IMR-90 (cell line): ENCODE measurements around the gene WNT10A. TPM values are rescaled to one million over a fixed set of nuclear protein-coding genes. Genes with fewer than 3 reads are reported as not detected.
A peak's percentile ranks its signal among the peaks of the same experiment; 100 is the strongest.

Source experiments
- ATAC-seq: fragments of 200-7000 bp; cut with Tn5 transposase; 2 replicates; pipeline ENCODE4 v1.9.1; 2020; ENCODE audit warnings: low read depth, mild to moderate bottlenecking, moderate library complexity
- BruUV-seq: library from RNA; stranded (reverse); fragments of 400-500 nt; replicated peaks from 2 replicates; lab custom pipeline; 2021; lab: Mats Ljungman, UMichigan
- CTCF ChIA-PET: fragments of 300-600 bp; formaldehyde crosslinking; extraction: SDS; loops from one replicate; lab custom pipeline; 2021; ENCODE audit warnings: antibody characterized with exemption; lab: Yijun Ruan, JAX
- POLR2A ChIA-PET: fragments of 300-600 bp; sonication (Branson Sonifier 250); formaldehyde crosslinking; loops from one replicate; lab custom pipeline; 2022; ENCODE audit warnings: antibody characterized with exemption; ENCODE audit not compliant: unreplicated experiment; lab: Charles Lee
- DNase-seq: peaks from one replicate; pipeline ENCODE4 v3.0.0; 2013
- H2AFZ ChIP-seq: replicated peaks from 2 replicates; pipeline ENCODE3; 2013; ENCODE audit warnings: low read length, mild to moderate bottlenecking; ENCODE audit not compliant: poor library complexity
- H2AK5ac ChIP-seq: 2 replicates; pipeline ENCODE4 v1.6.1; 2013; ENCODE audit warnings: low read depth, low read length, inconsistent platforms
- H2AK9ac ChIP-seq: replicated peaks from 2 replicates; pipeline ENCODE3; 2013; ENCODE audit warnings: mild to moderate bottlenecking, low read depth, low read length, moderate library complexity; ENCODE audit not compliant: poor library complexity
- H2BK120ac ChIP-seq: 2 replicates; pipeline ENCODE4 v1.6.1; 2013; ENCODE audit warnings: low read depth, low read length, inconsistent platforms
- H2BK15ac ChIP-seq: 3 replicates; pipeline ENCODE4 v1.6.1; 2013; ENCODE audit warnings: low read depth, low read length, inconsistent platforms
- H2BK20ac ChIP-seq: 2 replicates; pipeline ENCODE4 v1.6.1; 2013; ENCODE audit warnings: low read depth, mild to moderate bottlenecking, inconsistent platforms, low read length, moderate library complexity
- H2BK5ac ChIP-seq: 2 replicates; pipeline ENCODE4 v1.6.1; 2013; ENCODE audit warnings: mild to moderate bottlenecking, low read depth, low read length, inconsistent platforms; ENCODE audit not compliant: poor library complexity, severe bottlenecking
- H3K14ac ChIP-seq: replicated peaks from 2 replicates; pipeline ENCODE4 v1.6.1; 2013; ENCODE audit warnings: low read depth, low read length, inconsistent platforms
- H3K18ac ChIP-seq: 2 replicates; pipeline ENCODE4 v1.6.1; 2013; ENCODE audit warnings: low read depth, low read length, control low read depth
- H3K23ac ChIP-seq: 2 replicates; pipeline ENCODE4 v1.6.1; 2013; ENCODE audit warnings: low read depth, low read length, inconsistent platforms
- H3K27ac ChIP-seq: 2 replicates; pipeline ENCODE4 v1.5.1; 2013; ENCODE audit warnings: mild to moderate bottlenecking, control low read depth, low read length; ENCODE audit not compliant: insufficient read depth
- H3K27me3 ChIP-seq: 2 replicates; pipeline ENCODE4 v1.6.1; 2013; ENCODE audit warnings: low read length; ENCODE audit not compliant: control insufficient read depth, insufficient read depth
- H3K36me3 ChIP-seq: 2 replicates; pipeline ENCODE4 v1.6.1; 2013; ENCODE audit warnings: low read length, mixed read lengths; ENCODE audit not compliant: control insufficient read depth, insufficient read depth
- H3K4ac ChIP-seq: 2 replicates; pipeline ENCODE4 v1.6.1; 2013; ENCODE audit warnings: low read depth, low read length, inconsistent platforms
- H3K4me1 ChIP-seq: 2 replicates; pipeline ENCODE4 v1.6.1; 2013; ENCODE audit warnings: low read length, mixed read lengths; ENCODE audit not compliant: control insufficient read depth, insufficient read depth
- H3K4me2 ChIP-seq: 2 replicates; pipeline ENCODE4 v1.6.1; 2013; ENCODE audit warnings: low read depth, mild to moderate bottlenecking, control low read depth, low read length, moderate library complexity
- H3K4me3 ChIP-seq: 2 replicates; pipeline ENCODE4 v1.5.1; 2013; ENCODE audit warnings: low read depth, mild to moderate bottlenecking, control low read depth, low read length, moderate library complexity; ENCODE audit not compliant: insufficient read depth
- H3K56ac ChIP-seq: 2 replicates; pipeline ENCODE4 v1.6.1; 2013; ENCODE audit warnings: low read length, inconsistent platforms; ENCODE audit not compliant: insufficient read depth; ENCODE audit errors: extremely low read depth
- H3K79me1 ChIP-seq, 2 experiments: 2 replicates each; pipeline ENCODE4 v1.6.1; 2013; ENCODE audit warnings: low read length in 2 of 2, inconsistent platforms in 1 of 2, low read depth in 1 of 2
- H3K9ac ChIP-seq: 2 replicates; pipeline ENCODE4 v1.6.1; 2013; ENCODE audit warnings: low read depth, low read length, control low read depth
- H3K9me1 ChIP-seq: 2 replicates; pipeline ENCODE4 v1.6.1; 2013; ENCODE audit warnings: low read length, inconsistent platforms; ENCODE audit not compliant: insufficient read depth
- H3K9me3 ChIP-seq: 2 replicates; pipeline ENCODE4 v1.6.1; 2013; ENCODE audit warnings: low read length; ENCODE audit not compliant: control insufficient read depth, insufficient read depth
- H4K20me1 ChIP-seq: 2 replicates; pipeline ENCODE4 v1.6.1; 2013; ENCODE audit warnings: low read length, inconsistent platforms; ENCODE audit not compliant: insufficient read depth
- H4K5ac ChIP-seq: 2 replicates; pipeline ENCODE4 v1.6.1; 2013; ENCODE audit warnings: mild to moderate bottlenecking, low read depth, low read length, control low read depth
- H4K8ac ChIP-seq, 2 experiments: 2 replicates each; pipeline ENCODE4 v1.6.1; 2013; ENCODE audit warnings: low read depth in 2 of 2, low read length in 2 of 2, control low read depth in 1 of 2, inconsistent platforms in 1 of 2
- H4K91ac ChIP-seq: 2 replicates; pipeline ENCODE4 v1.6.1; 2013; ENCODE audit warnings: low read depth, low read length, inconsistent platforms; ENCODE audit not compliant: insufficient read depth
- CEBPB ChIP-seq: IDR thresholded peaks from 2 replicates; pipeline ENCODE4 v1.6.1; 2012; ENCODE audit warnings: low read depth, low read length, improper control_type of control experiment
- CHD1 ChIP-seq: IDR thresholded peaks from 2 replicates; pipeline ENCODE4 v1.6.1; 2012; ENCODE audit warnings: low read depth, low read length, improper control_type of control experiment
- ELK1 ChIP-seq: fragments of 150-350 bp; IDR thresholded peaks from 2 replicates; pipeline ENCODE4 v1.6.1; 2016; ENCODE audit warnings: low read depth, mild to moderate bottlenecking, low read length, moderate library complexity, borderline replicate concordance
- FOS ChIP-seq: fragments of 150-350 bp; IDR thresholded peaks from 2 replicates; pipeline ENCODE4 v1.6.1; 2016; ENCODE audit warnings: low read depth, low read length
- POLR2A ChIP-seq: IDR thresholded peaks from 2 replicates; pipeline ENCODE4 v1.6.1; 2012; ENCODE audit warnings: mild to moderate bottlenecking, low read depth, low read length
- RAD21 ChIP-seq: IDR thresholded peaks from 2 replicates; pipeline ENCODE4 v1.6.1; 2012; ENCODE audit warnings: low read length, improper control_type of control experiment
- RCOR1 ChIP-seq: IDR thresholded peaks from 2 replicates; pipeline ENCODE4 v1.6.1; 2012; ENCODE audit warnings: mild to moderate bottlenecking, low read length, improper control_type of control experiment; ENCODE audit not compliant: insufficient replicate concordance
- RFX5 ChIP-seq: IDR thresholded peaks from 2 replicates; pipeline ENCODE4 v1.8.0; 2012; ENCODE audit warnings: low read depth, mild to moderate bottlenecking, low read length, moderate library complexity
- USF2 ChIP-seq: fragments of 150-350 bp; IDR thresholded peaks from 2 replicates; pipeline ENCODE4 v1.6.1; 2017; ENCODE audit warnings: mild to moderate bottlenecking, antibody characterized with exemption, low read length, low read depth
- WGBS, 2 experiments: methylation state at CpG; one replicate each; pipeline versions ENCODE4 v1.1.5 to v1.1.7; 2013; ENCODE audit warnings: missing lambda C conversion rate in 2 of 2; ENCODE audit not compliant: insufficient read length in 1 of 2; ENCODE audit errors: extremely low coverage in 2 of 2; 5-methylcytosine and 5-hydroxymethylcytosine counted together
- dilution Hi-C: fragments of 300-500 bp; cut with HindIII; formaldehyde crosslinking; loops from one replicate; pipeline ENCODE4 v1.14.3; 2018; ENCODE audit warnings: low sequenced_read_pairs; ENCODE audit not compliant: unreplicated experiment
- in situ Hi-C: fragments of 300-500 bp; cut with MboI; formaldehyde crosslinking; loops from 3 replicates; pipeline ENCODE4 v1.14.3; 2019; ENCODE audit warnings: low sequenced_read_pairs, inconsistent platforms, mixed read lengths
- intact Hi-C: fragments of 100-400 bp; cut with micrococcal nuclease; formaldehyde crosslinking; loops from 2 replicates; pipeline ENCODE4 v1.10.0; 2022
- polyA plus RNA-seq, 3 experiments: library from polyadenylated mRNA; depleted of rRNA; stranded (reverse); fragments of >200 nt; gene quantifications; 2 replicates each; pipeline ENCODE4 v1.2.3, GENCODE V29; 2012; ENCODE audit warnings: low replicate concordance in 1 of 3
- total RNA-seq: library from RNA; depleted of rRNA; stranded (reverse); fragments of >200 nt; gene quantifications from 2 replicates; pipeline ENCODE4 v1.2.3, GENCODE V29; 2012

The WNT10A gene
- total and polyA plus RNA-seq, 2 of the 4 experiments (the other 2 are of a cell fraction) = not detected

GRCh38 chr2:218831378-218831990 lies 49.2 kb upstream of the WNT10A start, which contains the start of gene PRKAG3:
PRKAG3 (minus strand) TSS chr2:218831803.
- H2BK15ac ChIP-seq = no peak within 1 kb of the TSS
- no peaks in the 10 kb centered on the region for H3K79me1 ChIP-seq
- WGBS, 2 experiments = 68% methylated on average over 8 of the region's 18 CpGs; no CpG with 5 or more reads in 1 of the 2 experiments
- intact Hi-C loops (no loop called here), in situ Hi-C loops (no loop called here), dilution Hi-C loops (no loop called here)
- no peak within 1 kb of the TSS for H3K27ac ChIP-seq
- no peak within 1 kb of the TSS for H2BK20ac ChIP-seq
- no peak within 1 kb of the TSS for H4K8ac ChIP-seq
- no peak within 1 kb of the TSS for H3K23ac ChIP-seq
- H3K9me1 ChIP-seq = no peaks in the 10 kb centered on the region; the same call in 1 of the 2 replicates
- no peak within 1 kb of the TSS for H3K14ac ChIP-seq
- no peak within 1 kb of the TSS for H4K5ac ChIP-seq
- TF ChIP-seq ELK1 (no peak), RCOR1 (no peak), CEBPB (no peak), USF2 (no peak), CHD1 (no peak), FOS (no peak), RFX5 (no peak), RAD21 (no peak), POLR2A (no peak)
- H3K4me3 ChIP-seq = no peak within 1 kb of the TSS
- peak within 1 kb of the TSS; percentile 6 for H2AK9ac ChIP-seq
- ChIA-PET POLR2A (no interaction called here), CTCF (interaction anchor here (0.6 to 1.1 kb wide), 2 partner anchors 121 to 122 kb away, joined by 3 read pairs; partner anchors contain the start of gene TTLL4)
- H3K18ac ChIP-seq = no peak within 1 kb of the TSS
- H3K4ac ChIP-seq = no peak within 1 kb of the TSS
- H2AFZ ChIP-seq = no peak within 1 kb of the TSS
- no peak within 1 kb of the TSS for H2BK120ac ChIP-seq
- DNase-seq (no peak), ATAC-seq (no peak)
- no peaks in the 10 kb centered on the region for H3K9me3 ChIP-seq
- no TSS peak for BruUV-seq
- no peak within 1 kb of the TSS for H3K4me2 ChIP-seq
- H4K20me1 ChIP-seq = no peaks in the 10 kb centered on the region
- no peak within 1 kb of the TSS for H2BK5ac ChIP-seq
- H3K36me3 ChIP-seq = no peaks in the 10 kb centered on the region
- no peaks in the 10 kb centered on the region for H3K4me1 ChIP-seq
- H3K27me3 ChIP-seq = peaks cover 70% of the 10 kb centered on the region
- H3K56ac ChIP-seq = no peak within 1 kb of the TSS
- no peak within 1 kb of the TSS for H4K91ac ChIP-seq
- no peak within 1 kb of the TSS for H3K9ac ChIP-seq
- H2AK5ac ChIP-seq = no peak within 1 kb of the TSS
